Uterus (tissue), 2 donors: Measurements from ENCODE around the gene LSM14A.

Experiments
- CTCF ChIP-seq, 4 experiments: fragments of 200-600 bp in 2 of 4; fragments of 450-650 bp in 2 of 4; sonication (generic) in 2 of 4; IDR thresholded peaks; one replicate each; pipeline ENCODE4 v1.5.1; 2016 to 2019; ENCODE audit warnings: antibody characterized with exemption in 4 of 4, mild to moderate bottlenecking in 2 of 4, moderate library complexity in 1 of 4
- POLR2A ChIP-seq, 2 donors: fragments of 450-650 bp; IDR thresholded peaks; one replicate each; pipeline ENCODE4 v1.6.1; 2016; ENCODE audit warnings: antibody characterized with exemption in 2 of 2, mild to moderate bottlenecking in 1 of 2, moderate library complexity in 1 of 2

DNA sequence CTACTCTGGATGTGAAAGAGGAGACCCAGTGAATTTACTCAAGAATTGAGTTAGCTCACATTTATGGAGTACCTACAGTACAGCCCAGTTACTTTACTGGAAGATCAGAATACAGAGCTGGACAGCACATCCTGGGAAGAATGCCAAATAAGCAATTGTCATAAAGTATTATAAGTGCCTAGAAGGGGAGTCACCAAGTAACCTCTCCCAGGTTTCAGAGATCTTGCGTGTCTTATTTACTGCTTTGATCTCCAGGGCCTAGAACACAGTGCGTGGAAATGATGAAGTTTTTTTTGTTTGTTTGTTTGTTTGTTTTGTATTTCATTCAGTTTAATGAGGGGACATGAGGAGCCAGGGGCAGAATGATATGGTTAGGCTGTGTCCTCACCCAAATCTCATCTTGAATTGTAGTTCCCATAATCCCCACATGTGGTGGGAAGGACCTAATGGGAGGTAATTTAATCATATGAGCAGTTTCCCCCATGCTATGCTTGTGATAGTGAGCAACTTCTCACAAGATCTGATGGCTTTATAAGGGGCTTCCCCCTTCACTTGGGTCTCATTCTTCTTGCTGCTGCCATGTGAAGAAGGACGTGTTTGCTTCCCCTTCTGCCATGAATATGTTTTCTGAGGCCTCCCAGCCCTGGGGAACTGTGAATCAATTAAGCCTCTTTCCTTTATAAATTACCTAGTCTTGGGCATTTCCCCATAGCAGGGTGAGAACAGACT lies 87.2 kb downstream of the LSM14A start:
- no peak for TF ChIP-seq POLR2A (IDR thresholded peaks at IDR 0.05)
- TF ChIP-seq CTCF (IDR thresholded peaks at IDR 0.05) = no peak
